Uterus (tissue), 4 donors: ENCODE measurements around the gene CRIP1. TPM values are rescaled to one million over a fixed set of nuclear protein-coding genes. Genes with fewer than 3 reads are reported as not detected.

Source experiments
- DNase-seq, 2 donors: peaks; one replicate each; pipeline ENCODE4 v3.0.0-alpha.2; 2019 to 2020
- H3K27ac ChIP-seq, 2 donors: fragments of 200-600 bp; sonication (generic); 1 replicate in 1 of 2; 2 replicates in 1 of 2; pipeline ENCODE4 v1.5.1; 2016 to 2018
- H3K27me3 ChIP-seq, 2 donors: fragments of 200-600 bp; sonication (generic); one replicate each; pipeline ENCODE4 v1.5.1; 2018 to 2019; ENCODE audit warnings: control low read depth in 1 of 2
- H3K36me3 ChIP-seq, 2 donors: fragments of 200-600 bp; sonication (generic); one replicate each; pipeline ENCODE4 v1.5.1; 2019; ENCODE audit warnings: control low read depth in 1 of 2
- H3K4me1 ChIP-seq, 2 donors: fragments of 200-600 bp; sonication (generic); one replicate each; pipeline ENCODE4 v1.5.1; 2018 to 2019; ENCODE audit warnings: control low read depth in 1 of 2
- H3K4me3 ChIP-seq, 2 donors: fragments of 200-600 bp; sonication (generic); 1 replicate in 1 of 2; 2 replicates in 1 of 2; pipeline ENCODE4 v1.5.1; 2018 to 2019; ENCODE audit warnings: mild to moderate bottlenecking in 1 of 2
- H3K9me3 ChIP-seq, 2 donors: fragments of 200-600 bp; sonication (generic); one replicate each; pipeline ENCODE4 v1.5.1; 2019; ENCODE audit warnings: control low read depth in 1 of 2
- POLR2A ChIP-seq, 2 donors: fragments of 450-650 bp; IDR thresholded peaks; one replicate each; pipeline ENCODE4 v1.6.1; 2016; ENCODE audit warnings: antibody characterized with exemption in 2 of 2, mild to moderate bottlenecking in 1 of 2, moderate library complexity in 1 of 2
- intact Hi-C: fragments of 100-400 bp; cut with DNase I; formaldehyde crosslinking; loops from one replicate; pipeline ENCODE4 v1.15.1; 2023; ENCODE audit warnings: low total_unique reads
- total RNA-seq, 4 donors: library from RNA; depleted of rRNA in 3 of 4; stranded (reverse); fragments of >200 nt in 3 of 4; gene quantifications; one replicate each; pipeline versions ENCODE4 v1.1.0 to v1.2.4, GENCODE V29; 2014 to 2023
- TF ChIP-seq, protein P1 (sequence below), 4 experiments: fragments of 200-600 bp in 2 of 4; fragments of 450-650 bp in 2 of 4; sonication (generic) in 2 of 4; IDR thresholded peaks; one replicate each; pipeline ENCODE4 v1.5.1; 2016 to 2019; ENCODE audit warnings: antibody characterized with exemption in 4 of 4, mild to moderate bottlenecking in 2 of 4, moderate library complexity in 1 of 4
- donor health status: DM: yes; HTN: yes; CAD: no.

The CRIP1 gene
- total RNA-seq, 4 donors from 2014 or later = 0.51 to 64.7 (median 34.4) TPM

DNA sequence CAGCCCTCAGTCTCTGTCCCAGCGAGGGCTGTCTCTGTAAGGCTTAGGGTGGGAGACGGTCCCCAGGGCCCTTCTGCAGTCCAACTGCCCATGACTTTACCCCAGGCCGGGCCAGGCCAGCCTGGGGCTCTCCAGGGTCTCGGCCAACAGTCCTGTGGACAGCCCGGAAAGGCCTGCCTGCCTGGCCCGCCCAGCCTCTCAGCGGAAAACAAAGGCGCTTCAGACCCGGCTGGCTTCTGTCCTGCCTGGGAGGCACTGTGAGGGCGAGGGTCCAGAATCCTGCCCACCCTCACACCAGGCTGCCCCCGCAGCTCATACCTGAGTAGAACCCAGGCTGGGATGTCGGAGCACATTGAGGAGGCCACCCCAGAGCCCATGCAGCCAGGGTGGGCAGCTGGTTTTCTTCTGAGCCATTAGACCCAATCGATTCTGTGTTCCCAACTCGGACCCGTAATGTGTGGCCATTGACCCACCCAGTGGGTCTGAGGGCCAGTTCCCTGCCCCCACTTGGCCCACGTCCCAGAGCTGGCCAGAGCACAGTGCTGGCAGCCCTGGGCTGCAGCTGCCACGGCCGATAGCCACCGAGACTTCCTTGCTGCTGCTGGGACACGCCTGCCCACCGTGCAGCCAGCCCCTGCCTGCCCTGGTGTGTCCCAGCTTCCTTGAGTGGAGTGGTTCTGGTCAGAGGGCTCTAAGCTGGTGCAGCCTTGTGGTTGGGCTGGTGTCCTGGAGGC is 10.4 kb upstream of the CRIP1 start:
- Histone ChIP-seq H3K27me3 (no peaks in the 10 kb centered on the region), H3K36me3 (no peaks in the 10 kb centered on the region), H3K27ac (peak overlapping the region; percentile 76 to 79), H3K9me3 (no peaks in the 10 kb centered on the region), H3K4me1 (peaks cover 0 to 47% of the 10 kb centered on the region in 2 donors), H3K4me3 (peak overlapping the region; percentile 49 to 57)
- intact Hi-C loops = no loop called here
- peak in 1 of 2 donors; percentile 52 for DNase-seq
- TF ChIP-seq POLR2A (IDR thresholded peaks at IDR 0.05) = no peak
- TF ChIP-seq, protein P1, sequence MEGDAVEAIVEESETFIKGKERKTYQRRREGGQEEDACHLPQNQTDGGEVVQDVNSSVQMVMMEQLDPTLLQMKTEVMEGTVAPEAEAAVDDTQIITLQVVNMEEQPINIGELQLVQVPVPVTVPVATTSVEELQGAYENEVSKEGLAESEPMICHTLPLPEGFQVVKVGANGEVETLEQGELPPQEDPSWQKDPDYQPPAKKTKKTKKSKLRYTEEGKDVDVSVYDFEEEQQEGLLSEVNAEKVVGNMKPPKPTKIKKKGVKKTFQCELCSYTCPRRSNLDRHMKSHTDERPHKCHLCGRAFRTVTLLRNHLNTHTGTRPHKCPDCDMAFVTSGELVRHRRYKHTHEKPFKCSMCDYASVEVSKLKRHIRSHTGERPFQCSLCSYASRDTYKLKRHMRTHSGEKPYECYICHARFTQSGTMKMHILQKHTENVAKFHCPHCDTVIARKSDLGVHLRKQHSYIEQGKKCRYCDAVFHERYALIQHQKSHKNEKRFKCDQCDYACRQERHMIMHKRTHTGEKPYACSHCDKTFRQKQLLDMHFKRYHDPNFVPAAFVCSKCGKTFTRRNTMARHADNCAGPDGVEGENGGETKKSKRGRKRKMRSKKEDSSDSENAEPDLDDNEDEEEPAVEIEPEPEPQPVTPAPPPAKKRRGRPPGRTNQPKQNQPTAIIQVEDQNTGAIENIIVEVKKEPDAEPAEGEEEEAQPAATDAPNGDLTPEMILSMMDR (IDR thresholded peaks at IDR 0.05) = peak in 1 of 4 experiments; percentile 3

- Histone ChIP-seq H3K27me3 (no peaks in the 10 kb centered on the region), H3K9me3 (no peaks in the 10 kb centered on the region), H3K36me3 (no peaks in the 10 kb centered on the region), H3K4me3 (no peak overlapping the region), H3K27ac (peak overlapping the region; percentile 76 to 79), H3K4me1 (peaks cover 0 to 47% of the 10 kb centered on the region in 2 donors)
- no peak for DNase-seq
- intact Hi-C loops = no loop called here
- TF ChIP-seq POLR2A (IDR thresholded peaks at IDR 0.05) = no peak
- TF ChIP-seq, protein P1 (IDR thresholded peaks at IDR 0.05) = no peak
Observed at GRCh38 chr14:105476831-105477659, 9.6 kb upstream of the CRIP1 start.

- Histone ChIP-seq H3K27me3 (no peaks in the 10 kb centered on the region), H3K27ac (no peak overlapping the region), H3K4me1 (peaks cover 0 to 51% of the 10 kb centered on the region in 2 donors), H3K36me3 (no peaks in the 10 kb centered on the region), H3K9me3 (no peaks in the 10 kb centered on the region), H3K4me3 (no peak overlapping the region)
- DNase-seq = no peak
- intact Hi-C loops = no loop called here
- TF ChIP-seq, protein P1 (IDR thresholded peaks at IDR 0.05) = no peak
- no peak for TF ChIP-seq POLR2A (IDR thresholded peaks at IDR 0.05)
Observed at GRCh38 chr14:105477660-105478397, 8.9 kb upstream of the CRIP1 start.

DNA sequence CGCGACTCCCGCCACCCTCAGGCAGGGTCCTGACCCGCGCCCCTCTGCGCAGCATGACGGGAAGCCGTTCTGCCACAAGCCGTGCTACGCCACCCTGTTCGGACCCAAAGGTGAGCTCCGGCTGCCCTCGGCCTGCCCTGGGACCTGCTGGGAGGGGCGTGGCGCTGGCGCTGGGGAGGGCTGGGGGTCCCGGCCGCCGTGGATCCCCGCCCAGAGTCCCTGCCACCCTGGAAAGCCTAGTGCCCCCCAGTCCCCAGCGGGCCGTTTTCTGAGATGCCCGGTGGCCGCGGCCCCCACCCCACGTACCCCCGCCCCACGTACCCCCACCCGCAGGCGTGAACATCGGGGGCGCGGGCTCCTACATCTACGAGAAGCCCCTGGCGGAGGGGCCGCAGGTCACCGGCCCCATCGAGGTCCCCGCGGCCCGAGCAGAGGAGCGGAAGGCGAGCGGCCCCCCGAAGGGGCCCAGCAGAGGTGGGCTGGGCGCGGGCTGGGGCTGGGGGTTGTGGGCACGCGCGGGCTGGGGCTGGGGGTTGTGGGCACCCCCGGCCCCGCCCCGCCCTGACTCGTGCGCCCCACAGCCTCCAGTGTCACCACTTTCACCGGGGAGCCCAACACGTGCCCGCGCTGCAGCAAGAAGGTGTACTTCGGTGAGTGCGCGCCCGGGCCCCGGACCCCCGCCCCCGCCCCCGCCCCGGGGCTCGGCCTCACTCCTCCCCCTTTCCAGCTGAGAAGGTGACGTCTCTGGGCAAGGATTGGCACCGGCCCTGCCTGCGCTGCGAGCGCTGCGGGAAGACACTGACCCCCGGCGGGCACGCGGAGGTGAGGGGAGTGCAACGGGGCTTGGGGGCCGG is 8.1 kb upstream of the CRIP1 start:
- intact Hi-C loops = no loop called here
- Histone ChIP-seq H3K36me3 (no peaks in the 10 kb centered on the region), H3K4me3 (no peak overlapping the region), H3K4me1 (peaks cover 0 to 50% of the 10 kb centered on the region in 2 donors), H3K27ac (no peak overlapping the region), H3K9me3 (no peaks in the 10 kb centered on the region), H3K27me3 (no peaks in the 10 kb centered on the region)
- DNase-seq = no peak
- no peak for TF ChIP-seq POLR2A (IDR thresholded peaks at IDR 0.05)
- TF ChIP-seq, protein P1 (IDR thresholded peaks at IDR 0.05) = no peak
